ENCODE results near the gene ODAD4.

The ODAD4 gene

DNA sequence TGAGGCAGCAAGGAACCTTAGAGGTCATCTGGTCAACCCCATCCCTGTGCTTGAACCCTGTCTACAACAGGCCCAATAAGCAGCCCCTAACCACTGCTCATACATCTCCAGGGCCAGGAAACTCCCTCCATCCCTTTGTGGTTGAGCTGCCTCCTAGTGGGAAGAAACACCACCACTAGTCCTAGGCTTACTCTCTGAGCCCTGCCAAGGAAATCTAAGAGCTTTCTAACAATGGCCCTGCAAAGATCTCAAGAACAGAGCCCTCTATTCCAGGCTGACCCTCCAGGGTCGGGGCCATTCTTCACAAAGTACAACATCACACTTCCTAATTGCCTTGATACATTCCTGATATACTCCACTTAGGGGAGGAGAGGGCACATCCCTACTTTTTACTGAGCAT lies 17.5 kb upstream of the ODAD4 start:
- DNase-seq (ENCODE audit: low read depth): no peak
- TF ChIP-seq, protein P1, sequence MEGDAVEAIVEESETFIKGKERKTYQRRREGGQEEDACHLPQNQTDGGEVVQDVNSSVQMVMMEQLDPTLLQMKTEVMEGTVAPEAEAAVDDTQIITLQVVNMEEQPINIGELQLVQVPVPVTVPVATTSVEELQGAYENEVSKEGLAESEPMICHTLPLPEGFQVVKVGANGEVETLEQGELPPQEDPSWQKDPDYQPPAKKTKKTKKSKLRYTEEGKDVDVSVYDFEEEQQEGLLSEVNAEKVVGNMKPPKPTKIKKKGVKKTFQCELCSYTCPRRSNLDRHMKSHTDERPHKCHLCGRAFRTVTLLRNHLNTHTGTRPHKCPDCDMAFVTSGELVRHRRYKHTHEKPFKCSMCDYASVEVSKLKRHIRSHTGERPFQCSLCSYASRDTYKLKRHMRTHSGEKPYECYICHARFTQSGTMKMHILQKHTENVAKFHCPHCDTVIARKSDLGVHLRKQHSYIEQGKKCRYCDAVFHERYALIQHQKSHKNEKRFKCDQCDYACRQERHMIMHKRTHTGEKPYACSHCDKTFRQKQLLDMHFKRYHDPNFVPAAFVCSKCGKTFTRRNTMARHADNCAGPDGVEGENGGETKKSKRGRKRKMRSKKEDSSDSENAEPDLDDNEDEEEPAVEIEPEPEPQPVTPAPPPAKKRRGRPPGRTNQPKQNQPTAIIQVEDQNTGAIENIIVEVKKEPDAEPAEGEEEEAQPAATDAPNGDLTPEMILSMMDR (IDR thresholded peaks at IDR 0.05; ENCODE audit: insufficient read depth, low read depth, low read length, missing control alignments): no peak
- H3K4me3 ChIP-seq (ENCODE audit: low read depth, low read length): no peak overlapping the region

DNA sequence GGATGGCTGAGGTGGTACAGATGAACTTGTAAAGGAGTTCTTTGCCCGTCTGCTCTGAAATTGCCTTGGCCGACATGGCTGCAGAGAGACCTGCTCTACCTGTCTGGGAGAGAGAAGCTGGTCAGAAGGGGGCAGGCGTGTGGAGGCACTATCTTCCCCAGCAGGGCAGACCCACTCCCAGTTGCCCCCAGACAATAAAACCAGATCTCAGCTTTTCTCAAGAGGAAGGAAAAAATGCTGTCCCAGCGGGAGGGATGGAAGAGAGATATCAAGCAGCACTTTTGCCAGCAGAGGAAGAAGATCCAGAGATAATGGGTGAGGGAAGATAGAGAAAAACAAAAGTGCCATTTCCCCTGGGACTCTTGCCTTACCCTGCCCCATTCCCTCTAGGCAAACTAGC lies 16.6 kb upstream of the ODAD4 start:
- no peak for DNase-seq (ENCODE audit: low read depth)
- TF ChIP-seq, protein P1 (IDR thresholded peaks at IDR 0.05; ENCODE audit: insufficient read depth, low read depth, low read length, missing control alignments): no peak
- no peak overlapping the region for H3K4me3 ChIP-seq (ENCODE audit: low read depth, low read length)

DNA sequence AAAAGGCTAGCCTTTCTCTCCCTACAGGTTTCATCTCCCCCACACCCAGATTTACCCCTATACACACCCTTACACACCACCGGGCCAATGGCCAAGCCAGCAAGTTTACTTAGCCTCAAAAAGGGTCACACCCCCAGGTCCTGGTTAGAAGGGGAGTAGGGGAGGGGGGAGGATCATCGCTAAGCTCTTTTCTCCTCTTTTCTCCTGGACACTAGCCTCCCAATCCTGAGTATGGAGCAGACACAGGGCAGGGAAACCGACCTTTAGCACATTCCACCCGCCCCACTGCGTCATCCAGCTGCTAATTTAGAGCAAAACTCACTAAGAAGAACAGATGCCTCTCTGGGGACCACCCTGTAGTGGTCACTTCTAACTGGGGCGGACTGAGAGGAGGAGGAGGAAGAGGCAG lies 16.1 kb upstream of the ODAD4 start:
- TF ChIP-seq, protein P1 (IDR thresholded peaks at IDR 0.05; ENCODE audit: insufficient read depth, low read depth, low read length, missing control alignments): no peak
- H3K4me3 ChIP-seq (ENCODE audit: low read depth, low read length): no peak overlapping the region
- no peak for DNase-seq (ENCODE audit: low read depth)

DNA sequence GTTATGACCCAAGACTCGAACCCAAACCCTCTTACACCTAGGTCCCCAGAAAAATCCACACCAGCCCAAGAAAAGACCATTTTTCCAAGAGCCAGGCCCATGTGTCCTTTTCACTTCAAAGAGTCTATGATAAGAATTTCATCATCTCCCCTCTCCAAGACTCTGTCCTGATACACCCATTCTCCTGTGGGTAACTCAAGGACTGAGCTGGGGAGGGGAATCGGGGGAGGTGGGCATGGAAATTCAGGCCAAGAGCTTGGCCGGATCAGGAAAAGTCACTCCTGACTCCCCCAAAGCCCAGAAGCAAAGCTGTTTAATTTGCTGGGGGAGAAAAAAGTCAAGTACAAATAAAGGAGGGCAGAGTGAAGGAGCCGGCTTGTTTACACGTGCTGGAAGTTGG lies 15.4 kb upstream of the ODAD4 start:
- no peak overlapping the region for H3K4me3 ChIP-seq (ENCODE audit: low read depth, low read length)
- TF ChIP-seq, protein P1 (IDR thresholded peaks at IDR 0.05; ENCODE audit: insufficient read depth, low read depth, low read length, missing control alignments): no peak

DNA sequence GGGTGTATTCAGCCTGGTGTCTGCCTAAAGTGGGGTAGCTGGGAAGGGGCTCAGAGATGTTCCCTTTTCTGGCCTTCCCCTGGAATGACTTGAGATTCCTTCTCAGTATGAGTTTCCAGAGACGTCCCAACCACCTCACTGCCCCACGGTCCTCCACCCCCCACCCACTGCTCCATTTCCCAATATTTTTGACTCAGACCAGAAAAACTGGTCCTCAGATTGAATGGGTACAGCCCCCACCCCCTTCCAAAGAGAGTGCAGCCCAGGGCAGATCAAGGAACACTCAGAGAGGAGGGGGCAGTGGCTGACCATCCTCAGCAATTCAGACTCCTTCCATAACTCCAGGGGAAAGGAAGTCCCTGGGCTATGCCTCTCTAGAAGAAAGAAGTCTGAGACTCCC lies 14.9 kb upstream of the ODAD4 start:
- H3K4me3 ChIP-seq (ENCODE audit: low read depth, low read length): no peak overlapping the region
- TF ChIP-seq, protein P1 (IDR thresholded peaks at IDR 0.05; ENCODE audit: insufficient read depth, low read depth, low read length, missing control alignments): no peak
- DNase-seq (ENCODE audit: low read depth): no peak

More for the DNA sequence above, 15.4 kb upstream of the ODAD4 start:
- no peak for DNase-seq (ENCODE audit: low read depth)

DNA sequence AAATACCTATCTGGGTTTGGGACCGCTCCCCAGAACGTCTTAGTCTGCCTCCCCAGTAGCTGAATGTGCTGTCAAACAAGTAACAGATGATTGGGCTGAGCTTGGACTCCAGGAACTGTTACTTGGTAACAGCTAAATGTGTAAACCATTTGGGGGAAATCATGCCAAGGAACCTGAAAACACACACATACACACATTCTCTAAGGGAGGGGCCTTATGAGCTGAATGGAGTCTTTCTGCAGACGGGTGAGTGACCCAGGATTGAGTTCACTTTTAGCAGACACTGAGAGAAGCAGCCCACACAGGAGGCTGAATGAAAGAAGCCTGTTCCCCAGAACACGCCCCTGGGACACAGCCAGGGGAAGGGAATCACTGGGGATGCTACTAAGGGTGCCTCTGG lies 13.2 kb upstream of the ODAD4 start:
- DNase-seq (ENCODE audit: low read depth): no peak
- TF ChIP-seq, protein P1 (IDR thresholded peaks at IDR 0.05; ENCODE audit: insufficient read depth, low read depth, low read length, missing control alignments): no peak
- H3K4me3 ChIP-seq (ENCODE audit: low read depth, low read length): peak overlapping the region; percentile 99

DNA sequence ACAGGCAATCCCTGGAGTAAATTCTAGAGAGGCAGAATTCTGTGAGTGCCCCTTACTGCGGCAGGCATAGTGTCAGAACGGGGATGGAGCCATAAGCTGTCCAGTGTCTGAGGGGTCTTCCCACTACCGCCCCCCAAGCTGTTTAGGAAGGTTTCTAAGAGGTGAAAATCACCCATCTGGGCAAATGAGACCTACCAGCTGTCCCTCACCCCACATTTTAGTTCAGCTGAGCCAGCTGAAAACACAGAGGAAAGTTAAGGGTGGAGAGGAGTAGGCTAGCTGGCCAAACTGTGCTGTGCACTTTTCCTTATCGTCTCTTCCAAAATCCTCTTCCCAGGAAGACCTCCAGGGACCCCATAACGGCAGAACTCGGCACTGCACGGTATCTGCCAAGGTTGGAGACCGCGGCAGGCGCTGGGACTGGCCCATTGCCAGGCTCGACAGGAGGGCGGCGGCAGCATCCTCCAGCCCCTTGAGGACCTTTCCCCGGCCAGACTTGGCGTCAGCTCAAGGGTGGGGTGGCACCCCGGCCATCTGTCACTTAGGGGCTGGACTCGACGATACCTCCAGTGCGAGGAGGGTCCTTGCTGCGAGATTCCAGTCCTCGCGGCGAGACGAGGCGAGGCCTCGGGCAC lies 12.6 kb upstream of the ODAD4 start:
- peak overlapping the region; percentile 99 for H3K4me3 ChIP-seq (ENCODE audit: low read depth, low read length)
- TF ChIP-seq, protein P1 (IDR thresholded peaks at IDR 0.05; ENCODE audit: insufficient read depth, low read depth, low read length, missing control alignments): no peak
- peak; percentile 49 for DNase-seq (ENCODE audit: low read depth)

Data from GM12865 (cell line).